Endothelial cell (in vitro differentiated cells): ENCODE data around the gene R3HDML. TPM values are rescaled to one million over a fixed set of nuclear protein-coding genes. Genes with fewer than 3 reads are reported as not detected.
A peak's percentile ranks its signal among the peaks of the same experiment; 100 is the strongest.

Experiments used
- DNase-seq: peaks from one replicate; pipeline ENCODE4 v3.0.0; 2021; ENCODE audit warnings: low spot score
- H3K27ac Mint-ChIP-seq: one replicate; pipeline ENCODE4 v1.8.0; 2021; ENCODE audit warnings: mixed read lengths, inconsistent platforms; ENCODE audit not compliant: unreplicated experiment
- H3K27me3 Mint-ChIP-seq: one replicate; pipeline ENCODE4 v1.8.0; 2021; ENCODE audit warnings: mild to moderate bottlenecking, moderate library complexity, mixed read lengths, inconsistent platforms; ENCODE audit not compliant: unreplicated experiment
- H3K36me3 Mint-ChIP-seq: one replicate; pipeline ENCODE4 v1.8.0; 2021; ENCODE audit warnings: mild to moderate bottlenecking, low read depth, mixed read lengths, inconsistent platforms; ENCODE audit not compliant: unreplicated experiment
- H3K4me1 Mint-ChIP-seq: one replicate; pipeline ENCODE4 v1.8.0; 2021; ENCODE audit warnings: mild to moderate bottlenecking, mixed read lengths, inconsistent platforms; ENCODE audit not compliant: unreplicated experiment
- H3K4me3 Mint-ChIP-seq: one replicate; pipeline ENCODE4 v1.8.0; 2021; ENCODE audit warnings: mild to moderate bottlenecking, mixed read lengths, inconsistent platforms; ENCODE audit not compliant: unreplicated experiment
- H3K9me3 Mint-ChIP-seq: one replicate; pipeline ENCODE4 v1.8.0; 2021; ENCODE audit warnings: mixed read lengths, inconsistent platforms; ENCODE audit not compliant: unreplicated experiment
- total RNA-seq: library from RNA; stranded (reverse); fragmentation: NEBNext Ultra II Directional; extraction: Animal tissue kit (Norgen Biotek cat#: 25700); gene quantifications from one replicate; pipeline ENCODE4 v1.2.1, GENCODE V29; 2021; ENCODE audit not compliant: unreplicated experiment
- TF ChIP-seq, protein P1 (sequence below): fragments of 200-600 bp; sonication (generic); IDR thresholded peaks from one replicate; pipeline ENCODE4 v1.5.0; 2021; ENCODE audit warnings: antibody characterized with exemption; ENCODE audit not compliant: unreplicated experiment

The R3HDML gene
- total RNA-seq, 1 donor from 2014 or later: not detected

DNA sequence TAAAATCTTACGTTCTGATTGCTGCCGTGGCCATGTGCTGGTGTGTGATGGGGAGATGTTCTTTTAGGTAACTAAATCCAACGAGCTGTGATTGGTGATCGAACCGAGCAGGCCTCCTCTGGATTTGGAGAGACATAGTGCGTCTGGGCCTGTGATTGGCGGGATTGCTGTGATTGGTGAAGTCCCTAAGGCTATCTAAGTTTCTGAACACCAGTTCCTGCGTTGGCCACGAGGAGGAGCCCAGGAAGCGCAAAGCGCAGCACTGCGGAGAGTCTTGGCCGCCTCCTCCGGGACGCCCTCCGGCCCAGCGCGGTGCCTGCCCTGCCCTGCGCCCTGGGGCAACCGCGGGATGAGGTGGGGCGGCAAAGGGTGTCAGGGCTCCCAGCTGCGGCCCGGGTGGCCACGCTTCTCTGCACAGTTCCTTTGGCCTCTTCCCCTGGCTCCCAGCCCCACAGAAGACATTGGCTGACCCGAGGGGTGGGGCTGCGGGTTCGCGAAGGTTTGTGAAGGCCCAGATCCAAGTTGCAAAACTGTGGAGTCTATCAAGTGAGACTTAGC lies 51.7 kb downstream of the R3HDML start:
- no peak overlapping the region for H3K4me3 Mint-ChIP-seq
- H3K27me3 Mint-ChIP-seq: peaks cover 8% of the 10 kb centered on the region
- H3K36me3 Mint-ChIP-seq: no peaks in the 10 kb centered on the region
- TF ChIP-seq, protein P1, sequence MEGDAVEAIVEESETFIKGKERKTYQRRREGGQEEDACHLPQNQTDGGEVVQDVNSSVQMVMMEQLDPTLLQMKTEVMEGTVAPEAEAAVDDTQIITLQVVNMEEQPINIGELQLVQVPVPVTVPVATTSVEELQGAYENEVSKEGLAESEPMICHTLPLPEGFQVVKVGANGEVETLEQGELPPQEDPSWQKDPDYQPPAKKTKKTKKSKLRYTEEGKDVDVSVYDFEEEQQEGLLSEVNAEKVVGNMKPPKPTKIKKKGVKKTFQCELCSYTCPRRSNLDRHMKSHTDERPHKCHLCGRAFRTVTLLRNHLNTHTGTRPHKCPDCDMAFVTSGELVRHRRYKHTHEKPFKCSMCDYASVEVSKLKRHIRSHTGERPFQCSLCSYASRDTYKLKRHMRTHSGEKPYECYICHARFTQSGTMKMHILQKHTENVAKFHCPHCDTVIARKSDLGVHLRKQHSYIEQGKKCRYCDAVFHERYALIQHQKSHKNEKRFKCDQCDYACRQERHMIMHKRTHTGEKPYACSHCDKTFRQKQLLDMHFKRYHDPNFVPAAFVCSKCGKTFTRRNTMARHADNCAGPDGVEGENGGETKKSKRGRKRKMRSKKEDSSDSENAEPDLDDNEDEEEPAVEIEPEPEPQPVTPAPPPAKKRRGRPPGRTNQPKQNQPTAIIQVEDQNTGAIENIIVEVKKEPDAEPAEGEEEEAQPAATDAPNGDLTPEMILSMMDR: peak; percentile 80
- no peak overlapping the region for H3K27ac Mint-ChIP-seq
- peak; percentile 80 for DNase-seq
- H3K9me3 Mint-ChIP-seq: no peaks in the 10 kb centered on the region
- no peaks in the 10 kb centered on the region for H3K4me1 Mint-ChIP-seq

DNA sequence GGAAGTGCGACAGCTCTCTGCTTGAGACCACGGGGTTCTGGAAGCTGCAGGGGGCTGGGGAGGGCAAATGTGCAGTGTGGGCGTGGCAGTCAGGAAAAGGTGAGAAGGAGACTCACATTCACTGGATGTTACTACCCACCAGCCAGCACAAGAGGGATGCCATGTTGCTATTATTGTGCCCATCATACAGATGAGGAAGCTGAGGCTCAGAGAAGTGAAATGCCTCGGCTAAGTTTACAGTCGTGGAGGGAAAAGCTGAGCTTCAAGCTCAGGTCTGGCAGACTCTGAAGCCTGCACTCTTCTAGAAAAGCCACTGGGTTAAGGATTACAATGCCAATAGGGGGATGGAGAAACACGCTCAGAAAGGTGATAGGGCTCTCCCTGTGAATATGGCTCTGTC lies 53.0 kb downstream of the R3HDML start:
- Mint-ChIP-seq H3K27ac (no peak overlapping the region), H3K36me3 (no peaks in the 10 kb centered on the region), H3K9me3 (no peaks in the 10 kb centered on the region), H3K4me3 (no peak overlapping the region), H3K4me1 (no peaks in the 10 kb centered on the region), H3K27me3 (peaks cover 8% of the 10 kb centered on the region)
- TF ChIP-seq, protein P1: no peak
- no peak for DNase-seq

DNA sequence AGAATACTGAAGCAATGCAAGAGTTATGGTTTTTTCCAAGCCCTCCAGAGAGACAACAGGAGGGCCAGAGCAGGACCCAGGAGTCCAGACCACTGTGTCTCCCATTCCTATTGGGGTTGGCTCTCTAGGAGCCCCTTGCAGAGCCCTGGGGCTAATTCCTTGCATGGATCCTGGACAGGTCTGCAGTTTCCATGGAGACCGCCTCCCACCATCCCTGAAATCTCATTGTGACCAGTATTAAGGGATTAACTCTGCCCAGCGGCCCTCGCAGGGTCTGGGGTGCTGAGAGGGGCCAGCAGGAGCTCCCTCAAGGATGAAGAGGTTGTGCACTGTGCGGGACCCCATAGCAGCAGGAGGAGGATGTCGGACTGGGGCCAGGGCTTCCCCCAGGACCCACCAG lies 53.4 kb downstream of the R3HDML start:
- TF ChIP-seq, protein P1: no peak
- H3K9me3 Mint-ChIP-seq: no peaks in the 10 kb centered on the region
- H3K27me3 Mint-ChIP-seq: peaks cover 8% of the 10 kb centered on the region
- DNase-seq: no peak
- no peak overlapping the region for H3K4me3 Mint-ChIP-seq
- H3K27ac Mint-ChIP-seq: no peak overlapping the region
- H3K36me3 Mint-ChIP-seq: no peaks in the 10 kb centered on the region
- no peaks in the 10 kb centered on the region for H3K4me1 Mint-ChIP-seq

- Mint-ChIP-seq H3K4me1 (no peaks in the 10 kb centered on the region), H3K36me3 (no peaks in the 10 kb centered on the region), H3K4me3 (no peak overlapping the region), H3K27me3 (peaks cover 8% of the 10 kb centered on the region), H3K27ac (no peak overlapping the region), H3K9me3 (no peaks in the 10 kb centered on the region)
- DNase-seq: no peak
- TF ChIP-seq, protein P1: no peak
Observed at GRCh38 chr20:44392088-44392775, 55.4 kb downstream of the R3HDML start.
